Epithelial cell of esophagus (primary cell): ENCODE measurements around the gene DYSF.
A peak's percentile ranks its signal among the peaks of the same experiment; 100 is the strongest.

ENCODE experiments used
- DNase-seq: peaks from one replicate; pipeline ENCODE4 v3.0.0; 2010; ENCODE audit warnings: low read depth
- H3K4me3 ChIP-seq: 2 replicates; pipeline ENCODE4 v1.5.1; 2011; ENCODE audit warnings: mild to moderate bottlenecking, low read length, control low read depth
- TF ChIP-seq, protein P1 (sequence below): IDR thresholded peaks from 2 replicates; pipeline ENCODE4 v1.5.1; 2011; ENCODE audit warnings: low read depth, mild to moderate bottlenecking, low read length, control low read depth, inconsistent platforms; ENCODE audit not compliant: insufficient read depth; ENCODE audit errors: missing control alignments

Gene DYSF

GRCh38 chr2:71466301-71467179 is 13.2 kb downstream of the DYSF start:
- peak; percentile 35 for DNase-seq
- H3K4me3 ChIP-seq = peak overlapping the region; percentile 54
- TF ChIP-seq, protein P1, sequence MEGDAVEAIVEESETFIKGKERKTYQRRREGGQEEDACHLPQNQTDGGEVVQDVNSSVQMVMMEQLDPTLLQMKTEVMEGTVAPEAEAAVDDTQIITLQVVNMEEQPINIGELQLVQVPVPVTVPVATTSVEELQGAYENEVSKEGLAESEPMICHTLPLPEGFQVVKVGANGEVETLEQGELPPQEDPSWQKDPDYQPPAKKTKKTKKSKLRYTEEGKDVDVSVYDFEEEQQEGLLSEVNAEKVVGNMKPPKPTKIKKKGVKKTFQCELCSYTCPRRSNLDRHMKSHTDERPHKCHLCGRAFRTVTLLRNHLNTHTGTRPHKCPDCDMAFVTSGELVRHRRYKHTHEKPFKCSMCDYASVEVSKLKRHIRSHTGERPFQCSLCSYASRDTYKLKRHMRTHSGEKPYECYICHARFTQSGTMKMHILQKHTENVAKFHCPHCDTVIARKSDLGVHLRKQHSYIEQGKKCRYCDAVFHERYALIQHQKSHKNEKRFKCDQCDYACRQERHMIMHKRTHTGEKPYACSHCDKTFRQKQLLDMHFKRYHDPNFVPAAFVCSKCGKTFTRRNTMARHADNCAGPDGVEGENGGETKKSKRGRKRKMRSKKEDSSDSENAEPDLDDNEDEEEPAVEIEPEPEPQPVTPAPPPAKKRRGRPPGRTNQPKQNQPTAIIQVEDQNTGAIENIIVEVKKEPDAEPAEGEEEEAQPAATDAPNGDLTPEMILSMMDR = no peak

GRCh38 chr2:71467180-71467815 is 13.9 kb downstream of the DYSF start:
- no peak for DNase-seq
- peak overlapping the region; percentile 54 for H3K4me3 ChIP-seq
- TF ChIP-seq, protein P1 = no peak

GRCh38 chr2:71468279-71469015 is 15.1 kb downstream of the DYSF start:
- TF ChIP-seq, protein P1 = no peak
- H3K4me3 ChIP-seq = no peak overlapping the region
- DNase-seq = no peak

GRCh38 chr2:71469403-71470398 is 16.3 kb downstream of the DYSF start:
- H3K4me3 ChIP-seq = no peak overlapping the region
- no peak for DNase-seq

DNA sequence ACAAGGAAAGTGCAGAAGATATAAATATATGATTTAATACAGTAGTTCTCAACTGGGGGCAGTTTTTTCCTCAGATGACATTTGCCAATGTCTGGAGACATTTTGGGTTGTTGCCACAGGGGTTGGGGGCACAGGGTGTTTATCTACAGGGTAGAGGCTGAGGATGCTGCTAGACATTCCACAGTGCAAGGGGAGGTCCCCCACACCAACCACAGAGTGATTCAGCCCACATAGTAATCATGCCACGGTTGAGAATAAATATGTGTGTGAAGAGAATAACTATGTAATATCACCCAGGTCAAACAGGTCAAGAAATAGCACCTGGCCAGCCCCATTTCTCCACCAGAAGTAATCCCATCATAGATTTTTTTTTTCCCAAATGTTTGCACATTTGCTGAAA is 17.9 kb downstream of the DYSF start:
- TF ChIP-seq, protein P1 = no peak
- H3K4me3 ChIP-seq = no peak overlapping the region
- DNase-seq = peak; percentile 33

More at GRCh38 chr2:71469403-71470398, 16.3 kb downstream of the DYSF start:
- TF ChIP-seq, protein P1 = no peak

- TF ChIP-seq, protein P1 = no peak
- H3K4me3 ChIP-seq = no peak overlapping the region
- DNase-seq = no peak
These were observed 18.7 kb downstream of the DYSF start for GRCh38 chr2:71472019-71472418.
